Liver (tissue), 9 donors: Measurements from ENCODE around the gene BCL10. TPM values are rescaled to one million over a fixed set of nuclear protein-coding genes. Genes with fewer than 3 reads are reported as not detected.

Experiments used
- DNase-seq: peaks from one replicate; pipeline ENCODE4 v3.0.0-alpha.2; 2017; ENCODE audit warnings: low spot score
- H3K27ac ChIP-seq, 2 donors: one replicate each; pipeline ENCODE4 v1.7.0; 2013; ENCODE audit warnings: inconsistent platforms in 2 of 2, low read length in 2 of 2, control low read depth in 1 of 2, low read depth in 1 of 2, mild to moderate bottlenecking in 1 of 2
- H3K27me3 ChIP-seq, 4 donors: one replicate each; pipeline versions ENCODE4 v1.6.1 to v1.7.0; 2013; ENCODE audit warnings: low read length in 3 of 4, inconsistent platforms in 1 of 4, mild to moderate bottlenecking in 1 of 4, moderate library complexity in 1 of 4; ENCODE audit not compliant: control insufficient read depth in 4 of 4, insufficient read depth in 4 of 4
- H3K36me3 ChIP-seq, 4 donors: one replicate each; pipeline versions ENCODE4 v1.6.1 to v1.7.0; 2013; ENCODE audit warnings: low read length in 3 of 4, mild to moderate bottlenecking in 3 of 4, low read depth in 1 of 4, moderate library complexity in 1 of 4; ENCODE audit not compliant: control insufficient read depth in 4 of 4, insufficient read depth in 3 of 4
- H3K4me1 ChIP-seq, 4 donors: one replicate each; pipeline versions ENCODE4 v1.6.1 to v1.7.0; 2013; ENCODE audit warnings: low read length in 3 of 4, mild to moderate bottlenecking in 3 of 4, moderate library complexity in 1 of 4; ENCODE audit not compliant: control insufficient read depth in 4 of 4, insufficient read depth in 4 of 4
- H3K4me3 ChIP-seq, 3 donors: one replicate each; pipeline versions ENCODE4 v1.6.1 to v1.7.0; 2013; ENCODE audit warnings: low read length in 3 of 3, control low read depth in 1 of 3, low read depth in 1 of 3, mild to moderate bottlenecking in 1 of 3
- H3K9ac ChIP-seq, 2 donors: one replicate each; pipeline ENCODE4 v1.7.0; 2013; ENCODE audit warnings: low read length in 2 of 2, mild to moderate bottlenecking in 2 of 2, moderate library complexity in 2 of 2, control low read depth in 1 of 2, low read depth in 1 of 2
- H3K9me3 ChIP-seq, 4 donors: one replicate each; pipeline versions ENCODE4 v1.6.1 to v1.7.0; 2013; ENCODE audit warnings: low read length in 3 of 4; ENCODE audit not compliant: control insufficient read depth in 4 of 4
- CTCF ChIP-seq: fragments of 150-350 bp; IDR thresholded peaks from 2 replicates; pipeline ENCODE4 v1.5.1; 2017; ENCODE audit warnings: improper control_type of control experiment, low read depth, low read length; ENCODE audit not compliant: missing input control
- EGR1 ChIP-seq, 2 donors: IDR thresholded peaks; 2 replicates each; pipeline ENCODE4 v1.6.1; 2016 to 2018; ENCODE audit warnings: antibody characterized with exemption in 2 of 2, low read depth in 2 of 2
- FOXA1 ChIP-seq: IDR thresholded peaks from 2 replicates; pipeline ENCODE4 v1.6.1; 2016; ENCODE audit warnings: antibody characterized with exemption
- FOXA2 ChIP-seq: IDR thresholded peaks from 2 replicates; pipeline ENCODE4 v1.6.1; 2016; ENCODE audit warnings: antibody characterized with exemption
- HNF4A ChIP-seq, 2 donors: conservative IDR thresholded peaks; 2 replicates each; pipeline ENCODE4 v1.6.1; 2016; ENCODE audit warnings: antibody characterized with exemption in 2 of 2, mild to moderate bottlenecking in 2 of 2
- HNF4G ChIP-seq: IDR thresholded peaks from 2 replicates; pipeline ENCODE4 v1.6.1; 2016; ENCODE audit warnings: antibody characterized with exemption
- JUND ChIP-seq, 2 donors: IDR thresholded peaks; 2 replicates each; pipeline ENCODE4 v1.6.1; 2016; ENCODE audit warnings: antibody characterized with exemption in 2 of 2
- RAD21 ChIP-seq, 2 donors: IDR thresholded peaks; 2 replicates each; pipeline ENCODE4 v1.6.1; 2016; ENCODE audit warnings: antibody characterized with exemption in 2 of 2, mild to moderate bottlenecking in 2 of 2
- RXRA ChIP-seq, 2 donors: IDR thresholded peaks; 2 replicates each; pipeline ENCODE4 v1.6.1; 2017 to 2018; ENCODE audit warnings: antibody characterized with exemption in 2 of 2, mild to moderate bottlenecking in 1 of 2
- SP1 ChIP-seq: IDR thresholded peaks from 2 replicates; pipeline ENCODE4 v1.6.1; 2018; ENCODE audit warnings: antibody characterized with exemption, mild to moderate bottlenecking
- TAF1 ChIP-seq: conservative IDR thresholded peaks from 2 replicates; pipeline ENCODE4 v1.6.1; 2016; ENCODE audit warnings: antibody characterized with exemption, mild to moderate bottlenecking
- WGBS: extraction: QIAGEN DNeasy Blood & Tissue Kit; methylation state at CpG from one replicate; pipeline ENCODE4 v1.1.7; 2013; 5-methylcytosine and 5-hydroxymethylcytosine counted together
- polyA plus RNA-seq, 2 donors: library from polyadenylated mRNA; stranded (reverse) in 1 of 2; unstranded in 1 of 2; fragments of 200-250 nt in 1 of 2; fragments of >200 nt in 1 of 2; fragmentation: Nextera tagmentation in 1 of 2; extraction: Ambion mirVana in 1 of 2; gene quantifications; one replicate each; pipeline versions ENCODE4 v1.2.1 to v1.2.3, GENCODE V29; 2013 to 2015
- total RNA-seq, 2 donors: library from RNA; depleted of rRNA; stranded (reverse); fragments of >200 nt; gene quantifications; one replicate each; pipeline ENCODE4 v1.2.3, GENCODE V29; 2014
- TF ChIP-seq, protein P1 (sequence below): IDR thresholded peaks from 2 replicates; pipeline ENCODE4 v1.6.1; 2016; ENCODE audit warnings: antibody characterized with exemption
- TF ChIP-seq, protein P2 (sequence below): IDR thresholded peaks from 2 replicates; pipeline ENCODE4 v1.6.1; 2016; ENCODE audit warnings: antibody characterized with exemption
- TF ChIP-seq, protein P3 (sequence below): IDR thresholded peaks from 2 replicates; pipeline ENCODE4 v1.6.1; 2016; ENCODE audit warnings: antibody characterized with exemption
- donor health status: healthy.
- donor health status: healthy.
- donor health status: healthy.
- donor health status: healthy.
- donor health status: healthy.

The BCL10 gene
- total and polyA plus RNA-seq, 4 donors: 3.1 to 8.9 (median 7.5) TPM

DNA sequence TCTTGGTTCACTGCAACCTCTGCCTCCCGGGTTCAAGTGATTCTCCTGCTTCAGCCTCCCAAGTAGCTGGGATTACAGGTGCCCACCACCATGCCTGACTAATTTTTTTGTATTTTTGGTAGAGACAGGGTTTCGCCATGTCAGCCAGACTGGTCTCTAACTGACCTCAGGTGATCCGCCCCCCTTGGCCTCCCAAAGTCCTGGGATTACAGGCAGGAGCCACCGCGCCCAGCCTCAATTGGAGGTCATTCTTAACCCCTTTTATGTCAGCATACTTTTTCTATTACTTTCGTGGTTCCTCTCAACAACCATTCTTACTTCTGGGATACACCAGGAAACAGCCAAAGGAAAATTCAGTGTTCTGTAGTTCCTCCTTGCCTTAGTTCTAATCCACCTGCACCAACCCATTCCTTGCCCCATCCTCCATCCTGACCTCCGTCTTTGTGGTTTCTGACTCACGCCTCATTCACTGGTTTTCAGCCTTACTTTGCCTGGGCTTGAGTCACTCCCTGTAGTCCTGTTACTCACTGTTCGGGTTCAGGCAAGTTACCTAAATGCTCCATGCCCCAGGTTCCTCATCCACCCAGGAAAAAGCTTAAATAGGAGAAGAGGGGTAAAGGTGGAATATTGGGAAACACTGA lies 12.9 kb upstream of the BCL10 start (continued):
- TF ChIP-seq RXRA (IDR thresholded peaks at IDR 0.05) (no peak), FOXA2 (no peak), FOXA1 (no peak)

GRCh38 chr1:85284202-85284601 lies 7.8 kb upstream of the BCL10 start:
- 92% methylated on average over 2 of the region's 2 CpGs for WGBS
- Histone ChIP-seq H3K9ac (no peak overlapping the region), H3K4me1 (no peaks in the 10 kb centered on the region), H3K4me3 (no peak overlapping the region), H3K36me3 (no peaks in the 10 kb centered on the region), H3K27ac (no peak overlapping the region), H3K9me3 (no peaks in the 10 kb centered on the region), H3K27me3 (no peaks in the 10 kb centered on the region)
- TF ChIP-seq, protein P1, sequence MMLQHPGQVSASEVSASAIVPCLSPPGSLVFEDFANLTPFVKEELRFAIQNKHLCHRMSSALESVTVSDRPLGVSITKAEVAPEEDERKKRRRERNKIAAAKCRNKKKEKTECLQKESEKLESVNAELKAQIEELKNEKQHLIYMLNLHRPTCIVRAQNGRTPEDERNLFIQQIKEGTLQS: no peak
- TF ChIP-seq EGR1 (IDR thresholded peaks at IDR 0.05; ENCODE audit: low read depth in 2 of 2) (no peak), HNF4A (conservative IDR thresholded peaks at IDR 0.05) (no peak), FOXA1 (no peak), RXRA (IDR thresholded peaks at IDR 0.05) (no peak), SP1 (no peak)
- TF ChIP-seq, protein P2, sequence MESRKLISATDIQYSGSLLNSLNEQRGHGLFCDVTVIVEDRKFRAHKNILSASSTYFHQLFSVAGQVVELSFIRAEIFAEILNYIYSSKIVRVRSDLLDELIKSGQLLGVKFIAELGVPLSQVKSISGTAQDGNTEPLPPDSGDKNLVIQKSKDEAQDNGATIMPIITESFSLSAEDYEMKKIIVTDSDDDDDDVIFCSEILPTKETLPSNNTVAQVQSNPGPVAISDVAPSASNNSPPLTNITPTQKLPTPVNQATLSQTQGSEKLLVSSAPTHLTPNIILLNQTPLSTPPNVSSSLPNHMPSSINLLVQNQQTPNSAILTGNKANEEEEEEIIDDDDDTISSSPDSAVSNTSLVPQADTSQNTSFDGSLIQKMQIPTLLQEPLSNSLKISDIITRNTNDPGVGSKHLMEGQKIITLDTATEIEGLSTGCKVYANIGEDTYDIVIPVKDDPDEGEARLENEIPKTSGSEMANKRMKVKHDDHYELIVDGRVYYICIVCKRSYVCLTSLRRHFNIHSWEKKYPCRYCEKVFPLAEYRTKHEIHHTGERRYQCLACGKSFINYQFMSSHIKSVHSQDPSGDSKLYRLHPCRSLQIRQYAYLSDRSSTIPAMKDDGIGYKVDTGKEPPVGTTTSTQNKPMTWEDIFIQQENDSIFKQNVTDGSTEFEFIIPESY: no peak
- no peak for DNase-seq

GRCh38 chr1:85283475-85284199 lies 7.2 kb upstream of the BCL10 start:
- no peak overlapping the region for H3K9ac ChIP-seq
- TF ChIP-seq HNF4G: no peak
- no peak for TF ChIP-seq FOXA1
- TF ChIP-seq RXRA (IDR thresholded peaks at IDR 0.05): no peak
- TF ChIP-seq, protein P3, sequence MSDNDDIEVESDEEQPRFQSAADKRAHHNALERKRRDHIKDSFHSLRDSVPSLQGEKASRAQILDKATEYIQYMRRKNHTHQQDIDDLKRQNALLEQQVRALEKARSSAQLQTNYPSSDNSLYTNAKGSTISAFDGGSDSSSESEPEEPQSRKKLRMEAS: no peak
- no peak for TF ChIP-seq FOXA2
- no peak for TF ChIP-seq TAF1
- TF ChIP-seq RAD21 (IDR thresholded peaks at IDR 0.05): no peak
- TF ChIP-seq CTCF: no peak
- no peak for TF ChIP-seq JUND (IDR thresholded peaks at IDR 0.05)
- TF ChIP-seq HNF4A (conservative IDR thresholded peaks at IDR 0.05): no peak
- H3K9me3 ChIP-seq: no peaks in the 10 kb centered on the region
- DNase-seq: no peak
- WGBS: 84% methylated on average over 11 of the region's 11 CpGs
- H3K36me3 ChIP-seq: no peaks in the 10 kb centered on the region
- no peak overlapping the region for H3K27ac ChIP-seq
- H3K4me3 ChIP-seq: no peak overlapping the region
- H3K4me1 ChIP-seq: no peaks in the 10 kb centered on the region
- H3K27me3 ChIP-seq: no peaks in the 10 kb centered on the region
